Bronchial epithelial cell (primary cell): ENCODE measurements around the gene B4GALNT1. TPM values are rescaled to one million over a fixed set of nuclear protein-coding genes. Genes with fewer than 3 reads are reported as not detected.

Experiments
- DNase-seq: peaks from one replicate; pipeline ENCODE4 v3.0.0-alpha.2; 2010; ENCODE audit warnings: low read depth
- FAIRE-seq: peaks from 2 replicates; lab custom pipeline; 2011; peaks lifted over from hg19 to GRCh38; lab: Jason Lieb, UNC
- H3K27me3 ChIP-seq: 2 replicates; pipeline ENCODE4 v1.5.1; 2011; ENCODE audit warnings: low read length; ENCODE audit not compliant: control insufficient read depth, insufficient read depth
- H3K36me3 ChIP-seq: 2 replicates; pipeline ENCODE4 v1.5.1; 2011; ENCODE audit warnings: low read length; ENCODE audit not compliant: control insufficient read depth, insufficient read depth
- H3K4me3 ChIP-seq: 2 replicates; pipeline ENCODE4 v1.5.1; 2011; ENCODE audit warnings: mild to moderate bottlenecking, low read depth, low read length, control low read depth
- total RNA-seq: library from RNA; depleted of rRNA; stranded (reverse); fragments of >200 nt; gene quantifications from 2 replicates; pipeline ENCODE4 v1.2.1, GENCODE V29; 2014
- TF ChIP-seq, protein P1 (sequence below): IDR thresholded peaks from 2 replicates; pipeline ENCODE4 v1.5.1; 2011; ENCODE audit warnings: mild to moderate bottlenecking, moderate library complexity, low read length, control low read depth, inconsistent platforms; ENCODE audit not compliant: insufficient read depth, severe bottlenecking

Gene B4GALNT1
- total RNA-seq, 1 donor from 2014 or later, result not detected

DNA sequence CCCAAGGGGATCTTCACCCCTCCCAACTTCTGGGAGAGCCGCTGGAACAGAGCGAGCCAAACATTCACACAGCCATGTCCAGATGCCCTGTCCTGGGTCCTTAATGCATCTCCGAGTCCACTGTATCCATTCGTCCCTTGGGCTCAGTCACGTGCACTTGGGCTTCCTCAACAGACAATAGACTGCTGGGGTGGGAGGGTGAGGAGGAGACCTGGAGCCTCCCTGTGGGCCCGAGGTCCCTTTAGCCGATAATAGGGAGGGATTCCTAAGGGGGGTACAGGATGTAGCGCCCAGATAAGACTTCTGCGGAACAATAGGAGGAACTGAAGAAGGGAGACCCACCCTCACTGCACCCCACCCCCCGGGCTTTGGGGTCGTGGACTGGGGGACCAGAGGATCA is 15.1 kb downstream of the B4GALNT1 start:
- FAIRE-seq, result no peak
- no peak overlapping the region for H3K4me3 ChIP-seq
- peaks cover 41% of the 10 kb centered on the region for H3K27me3 ChIP-seq
- TF ChIP-seq, protein P1, sequence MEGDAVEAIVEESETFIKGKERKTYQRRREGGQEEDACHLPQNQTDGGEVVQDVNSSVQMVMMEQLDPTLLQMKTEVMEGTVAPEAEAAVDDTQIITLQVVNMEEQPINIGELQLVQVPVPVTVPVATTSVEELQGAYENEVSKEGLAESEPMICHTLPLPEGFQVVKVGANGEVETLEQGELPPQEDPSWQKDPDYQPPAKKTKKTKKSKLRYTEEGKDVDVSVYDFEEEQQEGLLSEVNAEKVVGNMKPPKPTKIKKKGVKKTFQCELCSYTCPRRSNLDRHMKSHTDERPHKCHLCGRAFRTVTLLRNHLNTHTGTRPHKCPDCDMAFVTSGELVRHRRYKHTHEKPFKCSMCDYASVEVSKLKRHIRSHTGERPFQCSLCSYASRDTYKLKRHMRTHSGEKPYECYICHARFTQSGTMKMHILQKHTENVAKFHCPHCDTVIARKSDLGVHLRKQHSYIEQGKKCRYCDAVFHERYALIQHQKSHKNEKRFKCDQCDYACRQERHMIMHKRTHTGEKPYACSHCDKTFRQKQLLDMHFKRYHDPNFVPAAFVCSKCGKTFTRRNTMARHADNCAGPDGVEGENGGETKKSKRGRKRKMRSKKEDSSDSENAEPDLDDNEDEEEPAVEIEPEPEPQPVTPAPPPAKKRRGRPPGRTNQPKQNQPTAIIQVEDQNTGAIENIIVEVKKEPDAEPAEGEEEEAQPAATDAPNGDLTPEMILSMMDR, result no peak
- DNase-seq, result no peak
- H3K36me3 ChIP-seq, result no peaks in the 10 kb centered on the region

DNA sequence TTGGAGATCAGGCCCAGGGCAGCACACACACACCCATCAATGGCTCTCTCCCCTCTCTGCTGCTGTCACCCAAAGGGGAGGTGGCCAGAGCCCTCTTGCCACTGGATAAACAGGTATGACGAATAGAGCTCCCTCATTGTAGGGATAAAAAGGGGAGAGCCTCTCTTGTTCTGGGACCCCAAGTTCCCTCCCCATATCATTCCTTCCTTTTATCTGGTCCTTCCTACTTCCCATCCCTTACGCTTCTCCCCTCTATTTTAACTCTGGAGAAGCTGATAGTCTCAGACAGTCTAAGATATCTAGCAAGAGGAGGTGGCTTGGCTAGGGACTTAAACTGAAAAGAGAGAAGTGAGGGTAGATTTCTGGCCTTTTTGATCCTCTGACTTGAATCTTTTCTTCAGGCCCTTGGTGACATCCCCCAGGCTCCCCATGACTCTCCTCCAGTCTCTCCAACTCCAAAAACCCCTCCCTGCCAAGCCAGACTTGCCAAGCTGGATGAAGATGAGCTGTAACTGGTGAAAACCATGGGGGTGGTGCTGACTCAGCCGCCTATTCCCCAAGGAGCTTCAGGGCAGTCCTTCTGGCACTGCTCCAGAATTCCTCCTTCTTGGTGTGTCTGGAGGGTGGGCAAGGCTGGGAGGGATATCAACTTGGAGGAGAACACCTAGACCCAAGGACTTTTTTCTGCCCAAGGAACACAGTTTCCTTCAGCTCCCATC is 16.5 kb downstream of the B4GALNT1 start:
- Histone ChIP-seq H3K36me3 (no peaks in the 10 kb centered on the region), H3K4me3 (no peak overlapping the region), H3K27me3 (peaks cover 37% of the 10 kb centered on the region)
- DNase-seq, result peak; percentile 72
- TF ChIP-seq, protein P1, result no peak
- FAIRE-seq, result no peak

GRCh38 chr12:57615637-57616036 is 17.4 kb downstream of the B4GALNT1 start:
- Histone ChIP-seq H3K4me3 (no peak overlapping the region), H3K27me3 (peaks cover 31% of the 10 kb centered on the region), H3K36me3 (no peaks in the 10 kb centered on the region)
- TF ChIP-seq, protein P1, result no peak
- FAIRE-seq (peak; percentile 36), DNase-seq (no peak)

GRCh38 chr12:57614948-57615500 is 18.0 kb downstream of the B4GALNT1 start:
- Histone ChIP-seq H3K36me3 (no peaks in the 10 kb centered on the region), H3K4me3 (no peak overlapping the region), H3K27me3 (peaks cover 28% of the 10 kb centered on the region)
- TF ChIP-seq, protein P1, result no peak
- DNase-seq (no peak), FAIRE-seq (no peak)

GRCh38 chr12:57614178-57614947 is 18.6 kb downstream of the B4GALNT1 start:
- no peak for FAIRE-seq
- Histone ChIP-seq H3K4me3 (no peak overlapping the region), H3K36me3 (no peaks in the 10 kb centered on the region), H3K27me3 (peaks cover 21% of the 10 kb centered on the region)
- DNase-seq, result peak; percentile 30
- TF ChIP-seq, protein P1, result no peak
